Stomach (tissue), 9 donors: ENCODE results near the gene ZNF157. TPM values are rescaled to one million over a fixed set of nuclear protein-coding genes. Genes with fewer than 3 reads are reported as not detected.
"Not testable (repeated sequence)": the region's sequence is repeated elsewhere in the genome, so short reads cannot be mapped to it uniquely, and the experiment has no call there.

Experiments used
- DNase-seq, 2 donors: peaks; one replicate each; pipeline versions ENCODE4 v3.0.0 to v3.0.0-alpha.2; 2013 to 2019
- H3K27ac ChIP-seq, 5 donors: fragments of 200-600 bp in 4 of 5; sonication (generic) in 4 of 5; one replicate each; pipeline ENCODE4 v1.5.1; 2013 to 2019; ENCODE audit warnings: mild to moderate bottlenecking in 1 of 5, moderate library complexity in 1 of 5
- H3K27me3 ChIP-seq, 3 donors: fragments of 200-600 bp; sonication (generic); one replicate each; pipeline ENCODE4 v1.5.1; 2017 to 2019; ENCODE audit warnings: mixed run types in 1 of 3
- H3K36me3 ChIP-seq, 4 donors: fragments of 200-600 bp; sonication (generic); 1 replicate in 3 of 4; 2 replicates in 1 of 4; pipeline ENCODE4 v1.5.1; 2016 to 2019
- H3K4me1 ChIP-seq, 4 donors: fragments of 200-600 bp; sonication (generic); one replicate each; pipeline ENCODE4 v1.5.1; 2016 to 2019
- H3K4me3 ChIP-seq, 4 donors: fragments of 200-600 bp; sonication (generic) in 3 of 4; one replicate each; pipeline ENCODE4 v1.5.1; 2016 to 2019; ENCODE audit warnings: mild to moderate bottlenecking in 1 of 4
- H3K9me3 ChIP-seq, 4 donors: fragments of 200-600 bp; sonication (generic); one replicate each; pipeline ENCODE4 v1.5.1; 2016 to 2019
- EP300 ChIP-seq: sonication (generic); formaldehyde crosslinking; IDR thresholded peaks from one replicate; pipeline ENCODE4 v1.6.1; 2017; ENCODE audit warnings: antibody characterized with exemption
- POLR2A ChIP-seq, 4 donors: fragments of 450-650 bp; IDR thresholded peaks; one replicate each; pipeline ENCODE4 v1.6.1; 2016; ENCODE audit warnings: antibody characterized with exemption in 4 of 4, control low read depth in 2 of 4, mild to moderate bottlenecking in 1 of 4, moderate library complexity in 1 of 4
- POLR2AphosphoS5 ChIP-seq, 3 donors: sonication (generic); formaldehyde crosslinking; IDR thresholded peaks; one replicate each; pipeline ENCODE4 v1.6.1; 2016; ENCODE audit warnings: antibody characterized with exemption in 3 of 3
- WGBS, 5 donors: extraction: QIAGEN DNeasy Blood & Tissue Kit in 3 of 5; methylation state at CpG; one replicate each; pipeline versions ENCODE4 v1.1.5 to v1.1.7; 2013 to 2018; 5-methylcytosine and 5-hydroxymethylcytosine counted together
- intact Hi-C: fragments of 100-400 bp; cut with DNase I; formaldehyde crosslinking; loops from one replicate; pipeline ENCODE4 v1.15.1; 2023; ENCODE audit warnings: low total_unique reads
- polyA plus RNA-seq, 3 donors: library from polyadenylated mRNA; stranded (reverse); fragments of 200-250 nt; gene quantifications; one replicate each; pipeline ENCODE4 v1.2.3, GENCODE V29; 2013
- total RNA-seq, 5 donors: library from RNA; depleted of rRNA; stranded (reverse); fragments of >200 nt; gene quantifications; one replicate each; pipeline versions ENCODE4 v1.1.0 to v1.2.3, GENCODE V29; 2014 to 2016
- TF ChIP-seq, protein P1 (sequence below), 7 experiments: fragments of 450-650 bp in 4 of 7; fragments of 200-600 bp in 3 of 7; sonication (generic) in 3 of 7; IDR thresholded peaks; one replicate each; pipeline ENCODE4 v1.5.1; 2016 to 2019; ENCODE audit warnings: antibody characterized with exemption in 7 of 7, control low read depth in 2 of 7, mild to moderate bottlenecking in 1 of 7
- donor health status: healthy with polysubstance abuse.
- donor health status: Bipolar disorder and iron deficiency.
- donor health status: healthy.

Gene ZNF157
- total and polyA plus RNA-seq, 8 donors = 0.15 to 0.18 TPM; not detected in 6

DNA sequence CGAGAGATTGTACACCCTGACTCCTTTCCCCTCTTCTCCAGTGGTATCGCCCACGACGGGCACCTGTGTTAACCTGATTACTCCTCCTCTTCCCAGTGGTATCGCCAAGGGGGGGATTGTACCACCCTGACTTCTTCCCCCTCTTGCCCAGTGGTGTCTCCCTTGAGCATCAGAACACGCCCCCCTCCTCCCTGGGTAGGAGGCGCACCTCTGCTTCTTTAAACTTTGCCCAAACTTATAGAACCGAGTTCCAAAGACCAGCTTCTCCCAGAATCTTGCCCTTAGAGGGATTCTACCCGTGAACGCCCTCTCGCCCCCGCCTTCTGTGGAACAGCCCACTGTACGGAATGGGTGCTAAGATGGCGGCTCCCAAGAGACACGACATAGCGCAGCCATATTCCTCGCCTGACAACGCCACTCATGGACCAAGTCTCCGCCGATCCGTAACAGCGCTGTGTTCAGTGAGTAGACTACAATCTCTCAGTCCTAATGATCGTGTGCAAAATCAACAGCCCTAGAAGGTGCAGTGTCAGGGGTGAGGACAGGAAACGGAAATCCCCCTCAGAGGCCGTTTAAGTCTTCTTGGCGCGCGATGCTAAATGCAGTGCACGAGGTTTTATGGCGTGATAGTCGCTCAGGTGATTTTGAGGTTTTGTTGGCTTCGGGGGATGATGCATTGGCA lies 4.2 kb upstream of the ZNF157 start:
- 5 to 37% (median 17%) methylated on average over 29 to 32 of the region's 32 CpGs for WGBS, 5 donors

DNA sequence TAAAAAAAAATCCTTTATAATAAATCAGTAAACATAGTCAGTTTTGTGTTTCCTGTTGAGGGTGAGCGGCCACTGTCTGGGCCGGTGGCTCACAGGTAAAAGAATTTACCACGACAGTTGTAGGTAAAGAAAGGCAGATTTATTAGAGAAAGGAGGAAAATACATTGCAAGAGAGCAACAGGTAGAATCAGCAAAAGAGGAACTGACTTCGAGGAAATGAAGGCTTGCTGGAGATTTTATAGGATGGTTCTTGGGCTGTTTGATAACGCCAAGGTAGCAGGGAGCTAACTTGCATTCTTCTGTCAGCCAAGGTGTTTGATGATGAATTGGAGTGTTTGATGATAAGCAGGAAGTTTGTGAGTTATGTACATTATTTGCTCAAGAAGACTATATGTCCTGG lies 2.8 kb downstream of the ZNF157 start:
- 60 to 74% (median 69%) methylated on average over 5 of the region's 5 CpGs for WGBS, 5 donors
- Histone ChIP-seq H3K9me3 (no peaks in the 10 kb centered on the region), H3K27ac (no peak overlapping the region), H3K4me1 (no peaks in the 10 kb centered on the region), H3K36me3 (no peaks in the 10 kb centered on the region), H3K4me3 (no peak overlapping the region), H3K27me3 (no peaks in the 10 kb centered on the region)
- DNase-seq = no peak
- TF ChIP-seq, protein P1, sequence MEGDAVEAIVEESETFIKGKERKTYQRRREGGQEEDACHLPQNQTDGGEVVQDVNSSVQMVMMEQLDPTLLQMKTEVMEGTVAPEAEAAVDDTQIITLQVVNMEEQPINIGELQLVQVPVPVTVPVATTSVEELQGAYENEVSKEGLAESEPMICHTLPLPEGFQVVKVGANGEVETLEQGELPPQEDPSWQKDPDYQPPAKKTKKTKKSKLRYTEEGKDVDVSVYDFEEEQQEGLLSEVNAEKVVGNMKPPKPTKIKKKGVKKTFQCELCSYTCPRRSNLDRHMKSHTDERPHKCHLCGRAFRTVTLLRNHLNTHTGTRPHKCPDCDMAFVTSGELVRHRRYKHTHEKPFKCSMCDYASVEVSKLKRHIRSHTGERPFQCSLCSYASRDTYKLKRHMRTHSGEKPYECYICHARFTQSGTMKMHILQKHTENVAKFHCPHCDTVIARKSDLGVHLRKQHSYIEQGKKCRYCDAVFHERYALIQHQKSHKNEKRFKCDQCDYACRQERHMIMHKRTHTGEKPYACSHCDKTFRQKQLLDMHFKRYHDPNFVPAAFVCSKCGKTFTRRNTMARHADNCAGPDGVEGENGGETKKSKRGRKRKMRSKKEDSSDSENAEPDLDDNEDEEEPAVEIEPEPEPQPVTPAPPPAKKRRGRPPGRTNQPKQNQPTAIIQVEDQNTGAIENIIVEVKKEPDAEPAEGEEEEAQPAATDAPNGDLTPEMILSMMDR (IDR thresholded peaks at IDR 0.05) = no peak
- TF ChIP-seq POLR2AphosphoS5 (IDR thresholded peaks at IDR 0.05) = no peak
- no peak for TF ChIP-seq POLR2A (IDR thresholded peaks at IDR 0.05)
- TF ChIP-seq EP300 = no peak
- intact Hi-C loops = no loop called here

More for the DNA sequence above, 4.2 kb upstream of the ZNF157 start:
- intact Hi-C loops = no loop called here
- TF ChIP-seq EP300 = no peak
- TF ChIP-seq POLR2AphosphoS5 (IDR thresholded peaks at IDR 0.05) = peak in 1 of 3 donors; percentile 25
- DNase-seq = peak; percentile 47 to 90
- Histone ChIP-seq H3K4me3 (peak overlapping the region; percentile 37 to 48 (median 41)), H3K36me3 (no peaks in the 10 kb centered on the region), H3K9me3 (peaks cover 0 to 11% (median 0%) of the 10 kb centered on the region in 4 donors), H3K4me1 (peaks cover 0 to 13% (median 0%) of the 10 kb centered on the region in 4 donors), H3K27ac (peak overlapping the region in 1 of 5 donors; percentile 59), H3K27me3 (no peaks in the 10 kb centered on the region)

DNA sequence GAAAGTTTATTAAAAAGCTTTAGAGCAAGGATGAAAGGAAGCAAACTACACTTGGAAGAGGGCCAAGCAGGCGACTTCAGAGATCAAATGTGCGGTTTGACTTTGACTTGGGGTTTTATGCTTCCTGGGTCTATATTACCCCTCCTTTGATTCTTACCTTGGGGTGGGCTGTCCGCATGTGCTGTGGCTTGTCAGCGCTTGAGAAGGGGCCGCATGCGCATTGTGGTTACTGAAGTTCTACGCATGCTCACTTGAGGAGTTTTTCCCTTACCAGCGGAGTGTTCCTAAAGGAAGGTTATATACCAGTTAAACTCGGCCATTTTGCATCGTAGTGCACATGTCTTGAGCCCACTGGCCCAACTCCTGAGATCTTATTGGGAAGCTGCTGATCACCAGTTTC lies 9.9 kb downstream of the ZNF157 start:
- no peaks in the 10 kb centered on the region for H3K27me3 ChIP-seq
- intact Hi-C loops = loop anchor here (10.0 kb wide), 1 partner anchor 185 kb away; the partner anchor contains the start of gene UBA1

DNA sequence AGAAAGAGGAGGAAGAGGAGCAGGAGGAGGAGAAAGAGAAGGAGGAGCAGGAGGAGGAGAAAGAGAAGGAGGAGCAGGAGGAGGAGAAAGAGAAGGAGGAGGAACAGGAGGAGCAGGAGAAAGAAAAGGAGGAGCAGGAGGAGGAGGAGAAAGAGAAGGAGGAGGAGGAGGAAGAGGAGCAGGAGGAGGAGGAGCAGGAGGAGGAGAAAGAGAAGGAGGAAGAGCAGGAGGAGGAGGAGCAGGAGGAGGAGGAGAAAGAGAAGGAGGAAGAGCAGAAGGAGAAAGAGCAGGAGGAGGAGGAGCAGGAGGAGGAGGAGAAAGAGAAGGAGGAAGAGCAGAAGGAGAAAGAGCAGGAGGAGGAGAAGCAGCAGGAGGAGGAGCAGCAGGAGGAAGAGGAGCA lies 10.5 kb downstream of the ZNF157 start:
- not testable (repeated sequence) for H3K27me3 ChIP-seq, H3K9me3 ChIP-seq, H3K27ac ChIP-seq, H3K36me3 ChIP-seq, H3K4me1 ChIP-seq, H3K4me3 ChIP-seq, DNase-seq
- intact Hi-C loops = loop anchor here (10.0 kb wide), 1 partner anchor 186 kb away; the partner anchor contains the start of gene UBA1

More for the DNA sequence above, 9.9 kb downstream of the ZNF157 start:
- Histone ChIP-seq H3K9me3 (no peaks in the 10 kb centered on the region), H3K36me3 (no peaks in the 10 kb centered on the region), H3K4me1 (no peaks in the 10 kb centered on the region), H3K27ac (no peak overlapping the region), H3K4me3 (no peak overlapping the region)
- peak; percentile 29 to 56 for DNase-seq
- 56 to 62% (median 57%) methylated on average over 10 of the region's 10 CpGs for WGBS, 5 donors
- TF ChIP-seq EP300 = no peak
- TF ChIP-seq, protein P1 (IDR thresholded peaks at IDR 0.05) = no peak
- TF ChIP-seq POLR2A (IDR thresholded peaks at IDR 0.05) = no peak
- TF ChIP-seq POLR2AphosphoS5 (IDR thresholded peaks at IDR 0.05) = no peak

DNA sequence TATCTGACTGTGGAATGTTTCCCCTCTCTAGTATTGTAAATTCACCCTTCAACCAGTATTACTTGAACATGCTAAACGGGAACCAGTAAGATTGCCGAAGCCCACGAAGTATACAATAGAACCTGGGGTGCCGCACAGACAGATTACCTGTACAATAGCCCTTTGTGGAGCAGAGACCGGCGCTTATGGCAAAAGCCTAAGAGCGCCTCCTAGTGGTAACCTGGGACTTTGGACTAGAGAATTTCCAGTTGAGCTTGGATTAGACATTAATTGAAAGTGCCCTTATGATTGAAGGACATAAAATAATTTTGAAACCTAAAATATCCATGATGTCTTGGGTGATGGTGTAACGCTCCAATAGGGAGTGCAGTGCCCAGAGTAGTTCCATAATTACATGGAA lies 14.1 kb downstream of the ZNF157 start:
- TF ChIP-seq, protein P1 (IDR thresholded peaks at IDR 0.05) = peak in 5 of 7 experiments; percentile 20 to 83 (median 65)
- TF ChIP-seq POLR2A (IDR thresholded peaks at IDR 0.05) = no peak
- DNase-seq = peak; percentile 76 to 89
- intact Hi-C loops = loop anchor here (10.0 kb wide), 1 partner anchor 190 kb away; the partner anchor contains the start of gene UBA1
- Histone ChIP-seq H3K4me3 (no peak overlapping the region), H3K27me3 (no peaks in the 10 kb centered on the region), H3K4me1 (no peaks in the 10 kb centered on the region), H3K27ac (no peak overlapping the region), H3K36me3 (no peaks in the 10 kb centered on the region), H3K9me3 (no peaks in the 10 kb centered on the region)
- 1 to 7% (median 3%) methylated on average over 8 of the region's 8 CpGs for WGBS, 5 donors
